Choroid plexus epithelial cell (primary cell): Measurements from ENCODE around the gene PCTP.
A peak's percentile ranks its signal among the peaks of the same experiment; 100 is the strongest.

Source experiments
- DNase-seq: peaks from one replicate; pipeline ENCODE4 v3.0.0-alpha.2; 2010; ENCODE audit warnings: low read depth
- H3K4me3 ChIP-seq: 2 replicates; pipeline ENCODE4 v1.5.1; 2011; ENCODE audit warnings: low read depth, mild to moderate bottlenecking, control low read depth, low read length, moderate library complexity
- TF ChIP-seq, protein P1 (sequence below): conservative IDR thresholded peaks from 2 replicates; pipeline ENCODE4 v1.5.1; 2011; ENCODE audit warnings: low read depth, mild to moderate bottlenecking, control low read depth, inconsistent platforms, low read length, moderate library complexity

PCTP gene

DNA sequence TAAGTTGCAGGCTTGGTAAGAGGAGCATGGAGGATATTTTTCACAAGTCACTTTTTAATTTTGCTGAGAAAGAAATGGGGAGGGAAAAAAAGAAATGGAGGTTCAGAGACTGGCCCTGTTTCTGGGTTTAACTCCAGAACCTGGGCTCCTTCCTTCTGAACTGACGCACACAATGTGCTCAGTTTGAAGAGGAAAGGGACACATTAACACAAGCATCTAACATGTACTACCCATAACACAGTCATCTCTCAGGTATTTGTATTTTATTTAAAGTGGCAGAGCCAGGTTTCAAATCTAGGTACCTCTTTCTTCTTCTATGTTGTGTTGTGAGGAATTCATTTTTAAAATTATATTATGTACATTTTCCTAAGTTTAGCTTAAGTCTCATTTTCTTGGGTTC is 22.9 kb upstream of the PCTP start:
- H3K4me3 ChIP-seq = no peak overlapping the region
- DNase-seq = peak; percentile 17
- TF ChIP-seq, protein P1, sequence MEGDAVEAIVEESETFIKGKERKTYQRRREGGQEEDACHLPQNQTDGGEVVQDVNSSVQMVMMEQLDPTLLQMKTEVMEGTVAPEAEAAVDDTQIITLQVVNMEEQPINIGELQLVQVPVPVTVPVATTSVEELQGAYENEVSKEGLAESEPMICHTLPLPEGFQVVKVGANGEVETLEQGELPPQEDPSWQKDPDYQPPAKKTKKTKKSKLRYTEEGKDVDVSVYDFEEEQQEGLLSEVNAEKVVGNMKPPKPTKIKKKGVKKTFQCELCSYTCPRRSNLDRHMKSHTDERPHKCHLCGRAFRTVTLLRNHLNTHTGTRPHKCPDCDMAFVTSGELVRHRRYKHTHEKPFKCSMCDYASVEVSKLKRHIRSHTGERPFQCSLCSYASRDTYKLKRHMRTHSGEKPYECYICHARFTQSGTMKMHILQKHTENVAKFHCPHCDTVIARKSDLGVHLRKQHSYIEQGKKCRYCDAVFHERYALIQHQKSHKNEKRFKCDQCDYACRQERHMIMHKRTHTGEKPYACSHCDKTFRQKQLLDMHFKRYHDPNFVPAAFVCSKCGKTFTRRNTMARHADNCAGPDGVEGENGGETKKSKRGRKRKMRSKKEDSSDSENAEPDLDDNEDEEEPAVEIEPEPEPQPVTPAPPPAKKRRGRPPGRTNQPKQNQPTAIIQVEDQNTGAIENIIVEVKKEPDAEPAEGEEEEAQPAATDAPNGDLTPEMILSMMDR = no peak

DNA sequence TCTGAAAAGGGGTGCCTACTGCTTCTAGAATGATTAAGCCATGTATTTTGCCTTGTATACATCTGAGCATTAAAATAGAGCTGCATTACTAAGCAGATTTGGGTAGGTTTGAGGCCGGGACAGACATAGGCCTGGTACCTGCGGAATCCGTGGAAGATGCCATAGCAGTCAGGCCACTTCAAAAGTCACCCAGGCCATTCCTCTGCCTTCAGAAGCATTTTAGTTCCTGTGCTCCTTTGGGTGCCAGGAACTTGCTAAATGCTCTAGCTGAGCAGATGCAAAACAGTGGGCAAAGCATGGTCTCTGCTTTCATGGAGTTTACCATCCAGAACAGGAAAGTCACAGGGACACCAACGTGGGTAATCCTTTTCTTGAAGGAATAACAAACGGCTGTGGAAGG is 22.5 kb upstream of the PCTP start:
- DNase-seq = no peak
- TF ChIP-seq, protein P1 = no peak
- H3K4me3 ChIP-seq = no peak overlapping the region

DNA sequence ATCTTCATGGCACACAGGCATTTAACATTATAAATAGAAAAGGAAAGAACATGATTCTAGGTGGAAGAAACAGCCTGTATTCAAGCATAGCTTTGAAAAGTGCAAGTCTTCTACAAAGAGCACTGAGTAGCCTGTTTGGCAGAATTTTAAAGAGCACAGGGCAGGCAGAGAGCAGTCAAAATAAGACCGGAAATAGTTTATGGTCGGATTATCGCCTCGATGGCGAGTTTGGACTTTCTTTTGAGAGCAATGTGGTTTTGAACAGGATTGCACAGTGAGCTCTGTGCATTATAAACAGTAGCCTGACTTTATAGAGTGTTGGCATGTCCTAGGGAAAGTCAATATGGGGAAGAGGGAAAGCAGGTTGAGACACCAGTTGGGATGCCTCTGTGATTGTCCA is 22.0 kb upstream of the PCTP start:
- no peak for DNase-seq
- no peak overlapping the region for H3K4me3 ChIP-seq
- TF ChIP-seq, protein P1 = no peak

DNA sequence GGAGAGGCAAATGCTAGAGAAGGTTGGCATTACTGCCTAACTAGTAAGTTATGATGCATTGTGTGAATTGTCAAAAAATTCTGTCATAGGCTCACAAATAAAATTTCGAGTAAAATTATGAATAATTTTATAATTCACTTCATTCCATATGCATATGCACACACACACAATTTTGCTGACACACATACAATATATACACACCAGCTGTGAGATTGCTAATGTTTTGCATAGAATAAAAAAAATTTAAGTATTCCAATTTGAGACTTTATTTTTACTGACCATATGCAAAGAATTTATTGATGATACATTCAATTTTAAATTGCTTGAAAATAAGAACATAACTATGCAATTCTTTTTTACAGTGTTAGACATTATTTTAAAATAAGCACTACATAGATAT is 21.4 kb upstream of the PCTP start:
- no peak for DNase-seq

DNA sequence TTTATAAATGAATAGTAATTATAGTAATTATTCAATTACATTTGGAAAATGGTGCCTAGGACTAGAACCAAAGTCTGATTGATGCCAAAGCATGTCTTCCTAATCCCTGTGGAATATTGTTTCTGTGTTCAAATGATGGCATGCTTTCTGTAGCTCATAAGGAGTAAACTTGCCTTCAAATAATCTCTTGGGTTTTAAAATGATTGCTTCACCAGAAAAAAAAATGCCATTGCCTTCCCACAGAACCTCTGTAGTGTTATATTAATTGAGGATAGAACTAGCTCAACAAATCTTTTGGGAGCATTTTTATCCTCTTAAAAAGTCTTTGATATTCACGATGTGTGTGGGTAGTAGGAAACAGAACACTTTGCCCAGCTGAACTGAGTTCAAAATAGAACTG is 20.5 kb upstream of the PCTP start:
- TF ChIP-seq, protein P1 = no peak
- DNase-seq = peak; percentile 19
- H3K4me3 ChIP-seq = no peak overlapping the region

More for the DNA sequence above, 21.4 kb upstream of the PCTP start:
- TF ChIP-seq, protein P1 = no peak
- H3K4me3 ChIP-seq = no peak overlapping the region

DNA sequence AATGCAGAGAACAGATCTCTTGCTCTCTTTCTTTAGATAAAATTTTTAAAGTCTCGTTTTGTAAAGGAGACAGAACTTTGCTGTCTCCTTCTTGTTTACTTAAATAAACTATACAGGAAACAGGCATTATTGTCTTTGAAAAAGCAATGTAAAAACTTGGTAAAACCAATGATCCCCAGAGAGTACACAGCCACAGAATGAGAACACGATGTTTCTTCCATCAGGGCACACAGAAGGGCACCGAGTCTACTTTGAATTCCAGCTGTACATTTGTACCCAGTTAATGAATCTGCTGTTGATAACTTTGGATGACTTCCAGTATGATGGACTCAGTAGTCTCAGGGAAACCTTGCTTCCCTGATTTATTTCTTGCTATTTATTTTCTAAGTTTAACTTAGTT is 20.0 kb upstream of the PCTP start:
- DNase-seq = peak; percentile 23
- H3K4me3 ChIP-seq = peak overlapping the region; percentile 13
- TF ChIP-seq, protein P1 = no peak

DNA sequence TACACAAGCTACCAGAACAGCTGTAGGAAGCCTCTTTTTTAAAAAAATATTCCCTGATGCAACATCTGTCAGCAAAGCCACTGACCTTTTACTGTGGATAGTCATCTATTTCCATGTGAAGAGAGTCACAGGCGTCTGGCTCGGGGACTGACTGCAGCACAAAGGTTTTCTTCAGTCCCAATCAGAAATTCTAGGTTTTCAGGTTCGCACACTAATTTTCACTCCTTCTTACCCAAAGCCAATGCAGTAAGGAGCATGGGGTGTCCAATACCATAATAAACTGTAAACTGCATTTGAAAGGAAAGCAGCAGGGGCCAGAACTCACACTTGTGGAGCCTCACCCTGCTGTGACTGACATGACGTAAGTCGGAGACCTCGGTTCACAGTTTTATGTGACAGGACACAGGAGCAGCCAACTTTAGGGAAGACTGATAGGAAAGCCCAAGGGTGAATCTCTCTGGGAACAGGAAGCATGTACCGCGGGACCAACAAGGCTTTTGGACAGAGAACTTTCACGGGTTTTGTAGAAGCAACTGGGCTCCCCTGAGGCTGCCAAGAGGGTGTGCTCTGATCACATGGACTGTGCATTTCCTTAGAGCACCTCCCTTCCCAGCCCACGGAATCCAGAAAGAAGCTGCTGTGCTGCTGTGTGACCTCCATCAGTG is 19.1 kb upstream of the PCTP start:
- DNase-seq = peak; percentile 85
- TF ChIP-seq, protein P1 = no peak
- peak overlapping the region; percentile 47 for H3K4me3 ChIP-seq
